ENCODE data around the gene LSAMP.

LSAMP gene

DNA sequence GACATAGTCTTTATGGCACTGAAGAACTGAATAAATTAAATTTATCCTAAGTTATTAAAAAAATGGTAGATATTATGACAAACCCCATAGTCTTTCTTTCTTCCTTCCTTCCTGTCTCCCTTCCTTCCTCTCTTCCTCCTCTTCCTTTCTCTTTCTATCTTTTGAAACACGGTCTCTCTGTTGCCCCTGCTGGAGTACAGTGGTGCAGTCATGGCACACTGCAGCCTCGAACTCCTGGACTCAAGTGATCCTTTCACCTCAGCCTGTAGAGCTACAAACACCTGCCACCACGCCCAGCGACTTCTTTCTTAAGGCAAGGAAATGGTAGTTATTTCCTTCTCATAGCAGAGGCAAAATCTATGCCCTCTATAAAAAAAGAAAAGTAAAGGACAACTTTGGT, 467.4 kb downstream of the LSAMP start:
- ATAC-seq (no peak), DNase-seq (no peak)
- H3K27me3 Mint-ChIP-seq: no peaks in the 10 kb centered on the region
- H3K4me3 Mint-ChIP-seq: no peak overlapping the region
- H3K4me1 Mint-ChIP-seq: no peaks in the 10 kb centered on the region
- no peaks in the 10 kb centered on the region for H3K36me3 Mint-ChIP-seq (ENCODE audit: low read depth)
- H3K27ac Mint-ChIP-seq: no peak overlapping the region
- peaks cover 12% of the 10 kb centered on the region for H3K9me3 Mint-ChIP-seq

DNA sequence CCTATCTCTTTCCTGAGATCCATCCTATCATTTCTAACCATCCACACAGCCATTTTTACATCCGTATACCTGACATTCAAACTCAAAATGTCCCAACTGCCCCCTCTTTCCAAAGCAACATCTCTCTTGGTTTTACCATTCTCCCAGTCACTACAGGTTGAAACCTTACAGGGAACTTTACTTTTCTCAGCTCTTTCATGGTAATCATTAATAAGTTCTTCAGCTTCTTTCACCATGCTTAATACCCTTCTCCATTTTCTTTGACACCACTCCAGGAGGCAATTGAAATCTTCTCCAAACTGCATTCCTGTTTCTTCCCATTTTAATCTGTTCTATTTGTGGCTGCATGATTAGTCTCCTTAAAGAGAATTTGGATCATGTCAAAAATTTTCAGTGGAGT, 469.5 kb downstream of the LSAMP start:
- DNase-seq: no peak

DNA sequence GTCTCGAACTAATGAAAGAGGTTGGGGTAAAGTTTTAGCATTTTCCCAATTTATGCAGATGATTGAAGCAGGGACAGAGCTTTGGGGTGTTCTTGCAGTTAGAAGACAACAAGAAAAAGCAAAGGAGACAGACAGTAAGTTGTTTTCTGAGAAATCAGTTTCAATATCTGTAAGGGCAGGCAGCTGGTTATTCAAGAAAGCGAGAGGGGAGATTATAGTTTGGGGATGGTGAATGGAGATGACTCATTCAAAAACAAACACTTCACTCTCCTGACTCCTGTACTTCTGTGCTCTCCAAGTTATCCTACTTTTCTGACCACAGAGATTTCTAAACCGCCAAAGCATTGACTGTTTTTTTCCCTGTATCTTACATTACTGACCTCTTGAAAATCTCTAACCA, 469.9 kb downstream of the LSAMP start:
- H3K9me3 Mint-ChIP-seq: peaks cover 14% of the 10 kb centered on the region
- H3K27me3 Mint-ChIP-seq: no peaks in the 10 kb centered on the region
- no peak overlapping the region for H3K4me3 Mint-ChIP-seq
- H3K36me3 Mint-ChIP-seq (ENCODE audit: low read depth): no peaks in the 10 kb centered on the region
- no peak overlapping the region for H3K27ac Mint-ChIP-seq
- ATAC-seq (no peak), DNase-seq (no peak)
- H3K4me1 Mint-ChIP-seq: no peaks in the 10 kb centered on the region

More for the DNA sequence above, 469.5 kb downstream of the LSAMP start:
- H3K9me3 Mint-ChIP-seq: peaks cover 14% of the 10 kb centered on the region
- H3K36me3 Mint-ChIP-seq (ENCODE audit: low read depth): no peaks in the 10 kb centered on the region
- no peak overlapping the region for H3K4me3 Mint-ChIP-seq
- H3K27ac Mint-ChIP-seq: no peak overlapping the region
- H3K27me3 Mint-ChIP-seq: no peaks in the 10 kb centered on the region
- ATAC-seq: no peak
- H3K4me1 Mint-ChIP-seq: no peaks in the 10 kb centered on the region

DNA sequence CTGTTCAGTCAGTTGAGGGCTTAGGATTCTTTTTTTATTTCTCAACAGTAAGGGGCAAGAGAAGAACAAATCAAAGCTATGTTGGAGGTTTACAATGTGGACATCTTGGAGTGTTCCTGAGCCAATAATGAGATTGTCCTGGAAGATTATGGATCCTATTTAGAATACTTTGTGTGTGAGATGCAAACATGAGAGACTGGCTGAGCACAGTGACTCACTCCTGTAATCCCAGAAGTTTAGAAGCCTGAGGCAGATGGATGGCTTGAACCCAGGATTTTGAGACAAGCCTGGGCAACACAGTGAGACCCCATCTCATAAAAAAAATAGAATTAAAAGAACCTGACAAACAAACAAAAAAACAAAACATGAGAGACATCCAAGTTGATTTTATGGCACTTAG, 470.3 kb downstream of the LSAMP start:
- Mint-ChIP-seq H3K27me3 (no peaks in the 10 kb centered on the region), H3K9me3 (peaks cover 14% of the 10 kb centered on the region), H3K4me3 (no peak overlapping the region), H3K4me1 (no peaks in the 10 kb centered on the region), H3K36me3 (ENCODE audit: low read depth) (no peaks in the 10 kb centered on the region), H3K27ac (no peak overlapping the region)
- ATAC-seq (no peak), DNase-seq (no peak)

DNA sequence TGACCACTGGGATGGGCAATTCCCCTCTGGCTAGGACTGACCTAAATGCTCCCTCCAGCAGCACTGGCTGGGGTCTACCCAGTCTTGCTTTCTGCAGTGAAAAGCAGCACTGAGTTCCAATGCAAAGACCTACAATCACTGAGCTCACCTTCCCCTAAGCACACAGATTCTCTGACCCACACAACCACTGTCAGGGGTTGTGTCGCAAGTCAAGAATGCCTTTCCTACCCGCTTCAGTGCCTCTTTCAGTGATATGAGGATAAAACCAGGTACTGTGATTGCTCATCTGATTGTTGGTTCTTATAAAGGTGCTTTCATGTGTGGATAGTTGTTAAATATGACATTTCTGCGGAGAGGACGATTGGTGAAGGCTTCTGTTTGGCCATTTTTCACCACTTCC, 476.4 kb downstream of the LSAMP start:
- ATAC-seq (no peak), DNase-seq (no peak)
- H3K36me3 Mint-ChIP-seq (ENCODE audit: low read depth): no peaks in the 10 kb centered on the region
- H3K4me3 Mint-ChIP-seq: no peak overlapping the region
- H3K27ac Mint-ChIP-seq: no peak overlapping the region
- no peaks in the 10 kb centered on the region for H3K27me3 Mint-ChIP-seq
- H3K4me1 Mint-ChIP-seq: no peaks in the 10 kb centered on the region
- peaks cover 4% of the 10 kb centered on the region for H3K9me3 Mint-ChIP-seq

DNA sequence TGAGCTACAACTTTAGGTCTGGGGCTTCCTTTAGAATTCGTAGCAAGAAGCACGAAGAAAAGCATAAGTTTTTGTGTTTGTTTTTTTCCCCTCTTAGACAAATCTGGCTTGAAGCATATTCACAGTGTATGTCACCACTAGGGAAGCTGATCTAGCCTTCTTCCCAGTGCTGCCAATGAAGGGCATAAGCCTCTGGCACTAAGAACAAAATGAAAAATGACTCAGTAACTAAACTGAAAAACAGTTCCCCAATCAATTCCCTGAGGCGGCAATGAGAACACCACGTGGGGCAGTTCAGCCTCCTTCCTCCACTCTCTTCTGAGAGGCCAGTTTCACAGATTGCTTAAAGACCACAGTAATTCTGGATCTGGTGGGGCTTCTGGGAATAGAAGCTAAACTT, 483.9 kb downstream of the LSAMP start:
- Mint-ChIP-seq H3K36me3 (ENCODE audit: low read depth) (no peaks in the 10 kb centered on the region), H3K4me3 (no peak overlapping the region), H3K27me3 (no peaks in the 10 kb centered on the region), H3K9me3 (no peaks in the 10 kb centered on the region), H3K27ac (no peak overlapping the region), H3K4me1 (no peaks in the 10 kb centered on the region)
- no peak for ATAC-seq
- no peak for DNase-seq

- ATAC-seq (no peak), DNase-seq (no peak)
- Mint-ChIP-seq H3K4me1 (no peaks in the 10 kb centered on the region), H3K9me3 (no peaks in the 10 kb centered on the region), H3K27me3 (no peaks in the 10 kb centered on the region), H3K27ac (no peak overlapping the region), H3K36me3 (ENCODE audit: low read depth) (no peaks in the 10 kb centered on the region), H3K4me3 (no peak overlapping the region)
These were observed 484.5 kb downstream of the LSAMP start for GRCh38 chr3:115960799-115961198.

DNA sequence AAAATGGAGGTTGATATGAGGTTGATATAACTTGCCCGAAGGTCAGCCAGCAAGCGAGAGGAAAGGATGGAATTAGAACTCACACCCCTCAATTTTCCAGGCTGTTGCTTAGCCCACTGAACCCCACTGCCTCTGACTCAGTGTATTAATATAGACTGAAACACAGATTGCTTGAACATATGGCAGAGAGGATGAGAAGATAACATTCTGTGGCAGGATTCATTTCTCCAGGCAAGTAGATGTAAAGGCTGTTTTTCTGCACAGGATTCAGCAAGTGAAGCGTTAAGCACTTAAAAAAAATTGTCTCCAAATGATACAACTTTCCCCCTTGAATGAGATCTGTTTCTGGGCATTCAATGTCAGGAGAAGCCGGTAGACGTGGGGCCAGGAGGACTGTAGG, 486.8 kb downstream of the LSAMP start:
- Mint-ChIP-seq H3K36me3 (ENCODE audit: low read depth) (no peaks in the 10 kb centered on the region), H3K9me3 (no peaks in the 10 kb centered on the region), H3K27me3 (no peaks in the 10 kb centered on the region), H3K4me3 (no peak overlapping the region), H3K27ac (no peak overlapping the region), H3K4me1 (no peaks in the 10 kb centered on the region)
- no peak for ATAC-seq
- DNase-seq: no peak

DNA sequence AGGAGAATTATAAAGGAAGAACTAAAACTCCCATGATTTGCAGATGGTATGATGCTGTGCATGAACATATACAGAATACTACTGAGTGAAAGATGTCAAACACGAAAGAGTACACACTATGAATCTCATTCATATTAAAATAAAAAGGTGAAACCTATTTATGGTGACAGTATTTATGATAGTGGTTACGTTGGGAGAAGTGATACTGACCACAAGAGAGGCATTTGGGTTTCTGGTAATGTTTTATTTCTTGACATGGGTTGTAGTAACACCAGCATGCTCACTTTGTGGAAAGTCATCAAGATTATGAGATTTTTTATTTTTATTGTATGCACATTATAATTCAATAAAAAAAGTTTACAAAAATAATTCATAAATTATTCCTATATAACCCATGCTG, 498.0 kb downstream of the LSAMP start:
- DNase-seq: no peak
- no peak for ATAC-seq
- peaks cover 2% of the 10 kb centered on the region for H3K27me3 Mint-ChIP-seq
- H3K36me3 Mint-ChIP-seq (ENCODE audit: low read depth): no peaks in the 10 kb centered on the region
- no peak overlapping the region for H3K27ac Mint-ChIP-seq
- no peaks in the 10 kb centered on the region for H3K4me1 Mint-ChIP-seq
- peaks cover 4% of the 10 kb centered on the region for H3K9me3 Mint-ChIP-seq
- no peak overlapping the region for H3K4me3 Mint-ChIP-seq

DNA sequence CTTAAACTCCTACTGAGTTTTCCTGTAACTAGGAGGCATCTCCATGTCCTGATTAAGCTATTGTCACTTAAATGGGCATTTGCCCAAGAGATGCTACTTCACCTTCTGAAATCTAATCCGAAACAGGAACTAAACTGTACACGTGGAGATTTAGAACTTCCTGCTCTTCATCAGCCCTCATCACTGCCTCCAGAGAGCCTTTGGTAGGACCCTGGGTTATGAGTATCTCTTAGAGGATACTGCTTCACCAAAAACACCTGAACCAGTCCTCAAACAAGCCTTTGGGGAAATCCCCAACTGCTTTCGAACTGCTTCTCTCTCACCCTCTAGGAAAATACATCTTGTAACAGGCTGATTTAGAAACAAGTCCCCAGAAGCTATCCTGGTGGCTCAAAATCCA, 501.7 kb downstream of the LSAMP start:
- no peak for ATAC-seq
- H3K9me3 Mint-ChIP-seq: peaks cover 3% of the 10 kb centered on the region
- peaks cover 2% of the 10 kb centered on the region for H3K27me3 Mint-ChIP-seq
- DNase-seq: no peak
- no peak overlapping the region for H3K27ac Mint-ChIP-seq
- no peak overlapping the region for H3K4me3 Mint-ChIP-seq
- no peaks in the 10 kb centered on the region for H3K36me3 Mint-ChIP-seq (ENCODE audit: low read depth)
- H3K4me1 Mint-ChIP-seq: no peaks in the 10 kb centered on the region

DNA sequence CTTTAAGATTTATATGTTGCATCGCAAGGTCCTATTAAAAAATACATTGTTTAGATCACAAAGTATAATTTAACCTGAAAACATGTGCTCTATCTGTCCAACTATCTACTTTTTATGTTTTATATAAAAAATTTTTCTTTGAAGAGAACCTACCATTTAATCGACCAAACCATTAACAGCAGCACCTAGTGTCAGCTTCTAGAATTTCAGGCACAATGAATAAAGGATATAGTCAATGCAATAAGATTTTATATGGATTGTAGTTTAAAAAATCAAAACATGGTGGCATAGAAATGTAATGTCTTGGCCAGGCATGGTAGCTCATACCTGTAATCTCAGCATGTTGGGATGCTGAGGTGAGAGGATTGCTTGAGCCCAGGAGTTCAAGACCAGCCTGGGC, 508.2 kb downstream of the LSAMP start:
- H3K27ac Mint-ChIP-seq: no peak overlapping the region
- H3K4me3 Mint-ChIP-seq: no peak overlapping the region
- H3K36me3 Mint-ChIP-seq (ENCODE audit: low read depth): no peaks in the 10 kb centered on the region
- ATAC-seq: no peak
- DNase-seq: no peak
- H3K9me3 Mint-ChIP-seq: peaks cover 3% of the 10 kb centered on the region
- H3K4me1 Mint-ChIP-seq: no peaks in the 10 kb centered on the region
- no peaks in the 10 kb centered on the region for H3K27me3 Mint-ChIP-seq

- Mint-ChIP-seq H3K36me3 (ENCODE audit: low read depth) (no peaks in the 10 kb centered on the region), H3K9me3 (no peaks in the 10 kb centered on the region), H3K27ac (no peak overlapping the region), H3K4me1 (no peaks in the 10 kb centered on the region), H3K4me3 (no peak overlapping the region), H3K27me3 (peaks cover 6% of the 10 kb centered on the region)
- DNase-seq: no peak
- no peak for ATAC-seq
These were observed 512.5 kb downstream of the LSAMP start for GRCh38 chr3:115932807-115933206.

DNA sequence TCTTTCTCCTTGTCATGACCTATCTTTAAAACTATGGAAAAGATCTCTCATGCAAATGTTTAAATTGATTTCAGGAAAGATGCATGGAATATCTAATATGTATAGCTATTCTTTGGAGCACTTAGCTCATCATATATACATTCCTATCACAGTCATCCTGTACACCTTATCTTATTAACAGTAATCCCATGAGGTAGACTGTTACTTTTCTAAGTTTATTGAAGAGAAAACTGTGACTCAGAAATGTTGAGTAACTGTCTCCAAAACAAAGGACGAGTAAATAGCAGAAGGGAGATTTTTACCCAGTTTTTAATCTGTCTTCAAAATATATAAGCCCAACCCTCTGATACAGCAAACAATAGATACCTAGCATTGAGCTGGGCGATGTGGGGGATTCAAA, 513.7 kb downstream of the LSAMP start:
- no peaks in the 10 kb centered on the region for H3K4me1 Mint-ChIP-seq
- no peak overlapping the region for H3K4me3 Mint-ChIP-seq
- ATAC-seq (no peak), DNase-seq (no peak)
- H3K27ac Mint-ChIP-seq: no peak overlapping the region
- no peaks in the 10 kb centered on the region for H3K36me3 Mint-ChIP-seq (ENCODE audit: low read depth)
- H3K27me3 Mint-ChIP-seq: peaks cover 12% of the 10 kb centered on the region
- peaks cover 3% of the 10 kb centered on the region for H3K9me3 Mint-ChIP-seq

- no peak for ATAC-seq
- no peak overlapping the region for H3K27ac Mint-ChIP-seq
These were observed 514.4 kb downstream of the LSAMP start for GRCh38 chr3:115930922-115931321.

DNA sequence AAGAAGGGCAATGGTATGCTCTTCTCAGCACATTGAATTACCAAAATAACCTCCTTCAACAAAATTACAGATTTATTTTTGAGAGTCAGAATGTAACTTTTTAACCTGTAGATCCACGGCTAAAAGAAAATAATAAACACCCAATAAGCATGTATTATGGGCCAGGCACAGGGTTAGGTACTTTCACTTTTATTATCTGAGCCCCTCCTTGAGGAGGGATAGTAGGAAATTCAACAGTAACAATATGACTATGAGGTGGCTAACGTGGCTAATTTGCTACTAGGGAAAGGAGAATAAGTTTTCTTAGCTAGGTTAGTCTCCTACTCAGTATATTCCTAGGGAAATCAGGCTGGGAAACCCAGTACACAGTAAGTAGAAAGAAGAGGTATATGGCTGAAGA, 515.1 kb downstream of the LSAMP start:
- no peak overlapping the region for H3K27ac Mint-ChIP-seq
- no peaks in the 10 kb centered on the region for H3K36me3 Mint-ChIP-seq (ENCODE audit: low read depth)
- no peak overlapping the region for H3K4me3 Mint-ChIP-seq
- peaks cover 12% of the 10 kb centered on the region for H3K27me3 Mint-ChIP-seq
- no peaks in the 10 kb centered on the region for H3K4me1 Mint-ChIP-seq
- ATAC-seq: no peak
- H3K9me3 Mint-ChIP-seq: peaks cover 3% of the 10 kb centered on the region
- DNase-seq: no peak

More at GRCh38 chr3:115930922-115931321, 514.4 kb downstream of the LSAMP start:
- peaks cover 3% of the 10 kb centered on the region for H3K9me3 Mint-ChIP-seq
- no peak for DNase-seq
- no peaks in the 10 kb centered on the region for H3K4me1 Mint-ChIP-seq
- peaks cover 12% of the 10 kb centered on the region for H3K27me3 Mint-ChIP-seq
- no peaks in the 10 kb centered on the region for H3K36me3 Mint-ChIP-seq (ENCODE audit: low read depth)
- H3K4me3 Mint-ChIP-seq: no peak overlapping the region

DNA sequence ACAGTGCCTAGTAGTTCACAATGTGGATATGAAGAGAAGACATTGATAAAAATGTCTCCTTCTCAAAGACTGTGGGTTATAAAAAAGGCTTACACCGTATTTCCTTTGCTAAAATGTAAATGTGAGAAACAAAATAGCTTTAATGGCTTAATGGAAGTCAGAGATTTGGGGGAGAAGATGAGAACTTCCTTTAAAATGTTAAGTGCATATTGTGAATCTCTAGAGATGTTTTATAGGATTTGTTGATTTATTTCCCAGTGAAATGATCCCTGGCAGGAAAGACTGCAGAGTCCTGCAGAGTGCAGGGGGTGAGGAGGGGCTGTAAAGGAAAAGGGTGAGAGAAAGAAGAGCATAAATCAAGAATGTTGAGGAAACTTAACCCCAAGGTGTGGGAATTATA, 516.9 kb downstream of the LSAMP start:
- Mint-ChIP-seq H3K27me3 (peaks cover 12% of the 10 kb centered on the region), H3K4me1 (no peaks in the 10 kb centered on the region), H3K9me3 (peaks cover 3% of the 10 kb centered on the region), H3K4me3 (no peak overlapping the region), H3K36me3 (ENCODE audit: low read depth) (no peaks in the 10 kb centered on the region), H3K27ac (no peak overlapping the region)
- ATAC-seq: no peak
- no peak for DNase-seq

Data from activated naive CD8-positive, alpha-beta T cell treated with anti-CD3 and anti-CD28 coated beads, Interleukin-2, amount 50 U/mL, for 24 hours (primary cell).